ENCODE measurements around the gene NEGR1. TPM values are rescaled to one million over a fixed set of nuclear protein-coding genes. Genes with fewer than 3 reads are reported as not detected.

NEGR1 gene
- total RNA-seq, 1 experiment from 2014 or later = 2.9 TPM

DNA sequence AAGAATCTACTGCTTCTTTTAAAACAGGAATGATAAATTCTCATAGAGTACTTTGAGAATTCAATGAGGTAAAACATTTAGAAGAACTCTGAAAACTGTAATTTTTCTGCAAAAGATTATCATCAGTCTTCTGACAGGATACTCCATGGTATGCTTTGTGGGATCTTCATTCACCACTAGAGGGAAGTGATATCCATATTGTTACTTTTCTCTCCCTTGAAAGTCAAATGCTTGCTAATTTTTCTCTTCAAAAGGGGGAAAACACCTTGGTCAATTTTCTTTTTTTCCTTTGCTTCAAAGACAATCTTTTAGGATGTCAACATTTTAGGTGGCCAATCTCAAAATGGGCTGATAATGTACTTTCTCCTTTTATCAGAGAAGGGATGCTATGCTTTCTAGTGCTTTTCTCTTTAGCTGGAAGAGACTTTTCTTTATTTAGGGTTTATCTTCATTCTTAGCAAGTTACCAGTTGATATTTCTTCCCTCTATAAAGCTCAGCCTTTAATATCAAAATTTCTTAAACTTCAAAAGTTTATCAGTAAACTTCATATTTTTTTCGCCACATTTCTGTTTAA, 95.5 kb downstream of the NEGR1 start (continued):
- TF ChIP-seq FOXP1 (CRISPR knock-in tag; IDR thresholded peaks at IDR 0.05; ENCODE audit: borderline replicate concordance) = no peak
- TF ChIP-seq, protein P1, sequence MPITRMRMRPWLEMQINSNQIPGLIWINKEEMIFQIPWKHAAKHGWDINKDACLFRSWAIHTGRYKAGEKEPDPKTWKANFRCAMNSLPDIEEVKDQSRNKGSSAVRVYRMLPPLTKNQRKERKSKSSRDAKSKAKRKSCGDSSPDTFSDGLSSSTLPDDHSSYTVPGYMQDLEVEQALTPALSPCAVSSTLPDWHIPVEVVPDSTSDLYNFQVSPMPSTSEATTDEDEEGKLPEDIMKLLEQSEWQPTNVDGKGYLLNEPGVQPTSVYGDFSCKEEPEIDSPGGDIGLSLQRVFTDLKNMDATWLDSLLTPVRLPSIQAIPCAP (CRISPR knock-in tag; IDR thresholded peaks at IDR 0.05) = no peak

GRCh38 chr1:72184099-72184701, 98.1 kb downstream of the NEGR1 start:
- H3K9me3 Mint-ChIP-seq = no peaks in the 10 kb centered on the region
- DNase-seq (ENCODE audit: low spot score) (no peak), ATAC-seq (peak; percentile 24; the same call in 1 of the 2 replicates)
- no peaks in the 10 kb centered on the region for H3K36me3 Mint-ChIP-seq
- TF ChIP-seq JAZF1 (CRISPR knock-in tag; IDR thresholded peaks at IDR 0.05) (no peak), NFYB (CRISPR knock-in tag; conservative IDR thresholded peaks at IDR 0.05; ENCODE audit: low read depth) (no peak), ATF1 (CRISPR knock-in tag; IDR thresholded peaks at IDR 0.05) (no peak)
- no peak overlapping the region for H3K27ac Mint-ChIP-seq
- peaks cover 13% of the 10 kb centered on the region for H3K4me1 Mint-ChIP-seq
- ChIA-PET POLR2A (interaction anchor here (0.6 kb wide), 1 partner anchor 99 kb away, joined by 3 read pairs; no protein-coding TSS in a partner anchor), CTCF (interaction anchor here (0.8 kb wide), 1 partner anchor 100 kb away, joined by 3 read pairs; no protein-coding TSS in a partner anchor)
- no peak overlapping the region for H3K4me3 Mint-ChIP-seq
- no peaks in the 10 kb centered on the region for H3K27me3 Mint-ChIP-seq (ENCODE audit: low read depth)

- H3K27me3 Mint-ChIP-seq (ENCODE audit: low read depth) = no peaks in the 10 kb centered on the region
- H3K4me1 Mint-ChIP-seq = peaks cover 11% of the 10 kb centered on the region
- POLR2A ChIA-PET = no interaction called here
- CTCF ChIA-PET = no interaction called here
- H3K9me3 Mint-ChIP-seq = no peaks in the 10 kb centered on the region
- H3K27ac Mint-ChIP-seq = no peak overlapping the region
- no peaks in the 10 kb centered on the region for H3K36me3 Mint-ChIP-seq
- TF ChIP-seq FOXJ3 (CRISPR knock-in tag; IDR thresholded peaks at IDR 0.05; ENCODE audit: borderline replicate concordance) (no peak), ZNF232 (CRISPR knock-in tag; IDR thresholded peaks at IDR 0.05) (no peak), HMGXB4 (CRISPR knock-in tag; IDR thresholded peaks at IDR 0.05) (no peak), JAZF1 (CRISPR knock-in tag; IDR thresholded peaks at IDR 0.05) (no peak), NR1H2 (CRISPR knock-in tag; IDR thresholded peaks at IDR 0.05) (no peak), ZNF281 (CRISPR knock-in tag; IDR thresholded peaks at IDR 0.05) (no peak), MAX (CRISPR knock-in tag; IDR thresholded peaks at IDR 0.05) (no peak), NFATC4 (CRISPR knock-in tag; IDR thresholded peaks at IDR 0.05) (no peak), SOX15 (CRISPR knock-in tag; IDR thresholded peaks at IDR 0.05) (no peak), ZNF425 (CRISPR knock-in tag; conservative IDR thresholded peaks at IDR 0.05) (no peak), EMX1 (CRISPR knock-in tag; IDR thresholded peaks at IDR 0.05) (no peak), ATF1 (CRISPR knock-in tag; IDR thresholded peaks at IDR 0.05) (no peak), RORB (CRISPR knock-in tag; IDR thresholded peaks at IDR 0.05) (no peak), CREM (CRISPR knock-in tag; IDR thresholded peaks at IDR 0.05) (no peak), ZNF138 (CRISPR knock-in tag; conservative IDR thresholded peaks at IDR 0.05) (no peak)
- TF ChIP-seq, protein P2, sequence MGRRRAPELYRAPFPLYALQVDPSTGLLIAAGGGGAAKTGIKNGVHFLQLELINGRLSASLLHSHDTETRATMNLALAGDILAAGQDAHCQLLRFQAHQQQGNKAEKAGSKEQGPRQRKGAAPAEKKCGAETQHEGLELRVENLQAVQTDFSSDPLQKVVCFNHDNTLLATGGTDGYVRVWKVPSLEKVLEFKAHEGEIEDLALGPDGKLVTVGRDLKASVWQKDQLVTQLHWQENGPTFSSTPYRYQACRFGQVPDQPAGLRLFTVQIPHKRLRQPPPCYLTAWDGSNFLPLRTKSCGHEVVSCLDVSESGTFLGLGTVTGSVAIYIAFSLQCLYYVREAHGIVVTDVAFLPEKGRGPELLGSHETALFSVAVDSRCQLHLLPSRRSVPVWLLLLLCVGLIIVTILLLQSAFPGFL (CRISPR knock-in tag; IDR thresholded peaks at IDR 0.05; ENCODE audit: borderline replicate concordance) = no peak
- TF ChIP-seq, protein P1 (CRISPR knock-in tag; IDR thresholded peaks at IDR 0.05) = no peak
- TF ChIP-seq, protein P3, sequence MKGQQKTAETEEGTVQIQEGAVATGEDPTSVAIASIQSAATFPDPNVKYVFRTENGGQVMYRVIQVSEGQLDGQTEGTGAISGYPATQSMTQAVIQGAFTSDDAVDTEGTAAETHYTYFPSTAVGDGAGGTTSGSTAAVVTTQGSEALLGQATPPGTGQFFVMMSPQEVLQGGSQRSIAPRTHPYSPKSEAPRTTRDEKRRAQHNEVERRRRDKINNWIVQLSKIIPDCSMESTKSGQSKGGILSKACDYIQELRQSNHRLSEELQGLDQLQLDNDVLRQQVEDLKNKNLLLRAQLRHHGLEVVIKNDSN (CRISPR knock-in tag; IDR thresholded peaks at IDR 0.05) = no peak
- TF ChIP-seq, protein P4, sequence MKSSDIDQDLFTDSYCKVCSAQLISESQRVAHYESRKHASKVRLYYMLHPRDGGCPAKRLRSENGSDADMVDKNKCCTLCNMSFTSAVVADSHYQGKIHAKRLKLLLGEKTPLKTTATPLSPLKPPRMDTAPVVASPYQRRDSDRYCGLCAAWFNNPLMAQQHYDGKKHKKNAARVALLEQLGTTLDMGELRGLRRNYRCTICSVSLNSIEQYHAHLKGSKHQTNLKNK (CRISPR knock-in tag; IDR thresholded peaks at IDR 0.05) = no peak
- ATAC-seq = no peak
- H3K4me3 Mint-ChIP-seq = no peak overlapping the region
- no peak for DNase-seq (ENCODE audit: low spot score)
Observed at GRCh38 chr1:72182859-72183258, 99.5 kb downstream of the NEGR1 start.
